GM19372 (cell line): Measurements from ENCODE around the gene SERGEF.

ENCODE experiments used
- ATAC-seq: cut with Tn5 transposase; IDR thresholded peaks from one replicate; pipeline ENCODE4 v1.9.1; 2021; ENCODE audit warnings: mild to moderate bottlenecking, low read depth, moderate library complexity; ENCODE audit not compliant: unreplicated experiment

SERGEF gene

GRCh38 chr11:17822401-17822781, 190.5 kb downstream of the SERGEF start:
- ATAC-seq = no peak

- ATAC-seq = no peak
Measured at GRCh38 chr11:17821648-17822400, 191.0 kb downstream of the SERGEF start.

- ATAC-seq = no peak
Measured at GRCh38 chr11:17816232-17816931, 196.5 kb downstream of the SERGEF start.

- no peak for ATAC-seq
Measured at GRCh38 chr11:17814546-17814945, 198.3 kb downstream of the SERGEF start.

- no peak for ATAC-seq
Measured at GRCh38 chr11:17813391-17814059, 199.3 kb downstream of the SERGEF start.

GRCh38 chr11:17812865-17813187, 200.0 kb downstream of the SERGEF start:
- no peak for ATAC-seq

GRCh38 chr11:17812091-17812864, 200.6 kb downstream of the SERGEF start:
- ATAC-seq = no peak

GRCh38 chr11:17811352-17811751, 201.5 kb downstream of the SERGEF start:
- ATAC-seq = no peak

GRCh38 chr11:17810746-17811145, 202.1 kb downstream of the SERGEF start:
- ATAC-seq = no peak

- no peak for ATAC-seq
Measured at GRCh38 chr11:17810041-17810440, 202.8 kb downstream of the SERGEF start.

- ATAC-seq = no peak
Measured at GRCh38 chr11:17807034-17807433, 205.8 kb downstream of the SERGEF start.

GRCh38 chr11:17805873-17806272, 207.0 kb downstream of the SERGEF start:
- ATAC-seq = no peak

- ATAC-seq = no peak
Measured at GRCh38 chr11:17805043-17805442, 207.8 kb downstream of the SERGEF start.

GRCh38 chr11:17803754-17804334, 209.0 kb downstream of the SERGEF start:
- ATAC-seq = no peak

- no peak for ATAC-seq
Measured at GRCh38 chr11:17802491-17802890, 210.4 kb downstream of the SERGEF start.

- ATAC-seq = no peak
Measured at GRCh38 chr11:17801166-17801565, 211.7 kb downstream of the SERGEF start.

GRCh38 chr11:17799147-17799546, 213.7 kb downstream of the SERGEF start:
- ATAC-seq = no peak

GRCh38 chr11:17798716-17799115, 214.1 kb downstream of the SERGEF start:
- ATAC-seq = no peak

- no peak for ATAC-seq
Measured at GRCh38 chr11:17798253-17798652, 214.6 kb downstream of the SERGEF start.

- no peak for ATAC-seq
Measured at GRCh38 chr11:17796154-17796553, 216.7 kb downstream of the SERGEF start.

GRCh38 chr11:17794981-17795380, 217.9 kb downstream of the SERGEF start:
- no peak for ATAC-seq
